ELR (cell line): ENCODE measurements around the gene SMYD3.
A peak's percentile ranks its signal among the peaks of the same experiment; 100 is the strongest.

Source experiments
- DNase-seq: peaks from one replicate; pipeline ENCODE4 v3.0.0-alpha.2; 2015; ENCODE audit warnings: low read depth

Gene SMYD3

DNA sequence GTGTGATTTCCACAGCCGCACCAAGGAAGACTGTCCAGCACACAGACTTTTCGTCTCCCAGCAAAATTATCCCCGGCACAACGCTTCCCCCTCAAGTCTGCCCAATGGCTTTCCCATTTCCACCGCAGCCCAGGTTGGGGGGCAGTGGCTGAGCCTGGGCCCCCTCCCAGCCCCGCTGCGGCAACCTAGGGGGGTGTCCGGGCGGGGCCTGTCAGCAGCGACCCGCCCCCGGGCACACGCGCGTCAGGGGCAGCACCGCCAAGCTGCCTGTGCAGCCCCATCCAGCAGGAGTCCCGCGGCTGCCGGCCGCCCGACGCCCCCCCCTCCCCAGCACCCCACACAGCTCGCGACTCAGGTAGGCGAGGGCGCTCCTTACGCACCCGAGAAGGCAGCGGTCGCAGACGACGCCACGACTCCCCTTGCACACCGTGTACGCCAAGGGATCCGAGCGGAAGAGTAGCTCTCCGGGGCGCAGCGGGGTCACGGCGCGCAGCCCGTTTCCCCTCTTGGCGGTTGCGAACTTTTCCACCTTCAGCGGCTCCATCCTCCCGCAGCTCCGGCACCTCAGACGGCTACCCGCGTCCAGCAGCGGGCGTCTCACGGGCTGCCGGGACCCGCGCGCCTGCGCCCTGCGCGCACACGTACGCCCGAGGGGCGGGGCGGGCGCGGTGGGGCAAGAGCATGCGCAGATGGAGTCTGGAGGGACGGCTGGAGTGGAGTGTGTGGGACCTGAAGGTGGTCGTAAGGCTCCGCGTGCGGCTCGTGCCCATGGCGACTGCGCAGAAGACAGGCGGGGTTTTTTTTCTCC, at the start of gene SMYD3:
SMYD3 (minus strand) TSS at position 606 of the 808 bp plus-strand sequence.
- peak; percentile 81 for DNase-seq

GRCh38 chr1:246554201-246554600, 47.1 kb upstream of the SMYD3 start:
- no peak for DNase-seq

DNA sequence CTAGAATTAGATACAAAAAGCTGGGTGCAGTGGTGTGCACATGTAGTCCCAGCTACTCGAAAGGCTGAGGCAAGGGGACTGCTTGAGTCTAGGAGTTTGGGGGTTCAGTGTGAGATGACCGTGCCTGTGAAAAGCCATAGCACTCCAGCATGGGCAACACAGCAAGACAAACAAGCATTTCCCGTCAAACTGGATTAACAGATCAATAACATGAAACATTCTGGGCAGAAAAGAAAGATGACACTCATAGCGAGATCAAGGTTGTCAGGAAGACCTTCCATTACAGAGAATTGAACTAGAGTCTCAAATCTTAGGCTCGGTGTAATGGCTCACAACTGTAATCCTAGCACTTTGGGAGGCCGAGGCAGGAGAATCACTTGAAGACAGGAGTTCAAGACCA, 45.0 kb upstream of the SMYD3 start:
- no peak for DNase-seq

GRCh38 chr1:246550402-246550801, 43.3 kb upstream of the SMYD3 start:
- no peak for DNase-seq

- no peak for DNase-seq
Measured at GRCh38 chr1:246549665-246550064, 42.6 kb upstream of the SMYD3 start.

GRCh38 chr1:246544001-246544400, 36.9 kb upstream of the SMYD3 start:
- DNase-seq = no peak

DNA sequence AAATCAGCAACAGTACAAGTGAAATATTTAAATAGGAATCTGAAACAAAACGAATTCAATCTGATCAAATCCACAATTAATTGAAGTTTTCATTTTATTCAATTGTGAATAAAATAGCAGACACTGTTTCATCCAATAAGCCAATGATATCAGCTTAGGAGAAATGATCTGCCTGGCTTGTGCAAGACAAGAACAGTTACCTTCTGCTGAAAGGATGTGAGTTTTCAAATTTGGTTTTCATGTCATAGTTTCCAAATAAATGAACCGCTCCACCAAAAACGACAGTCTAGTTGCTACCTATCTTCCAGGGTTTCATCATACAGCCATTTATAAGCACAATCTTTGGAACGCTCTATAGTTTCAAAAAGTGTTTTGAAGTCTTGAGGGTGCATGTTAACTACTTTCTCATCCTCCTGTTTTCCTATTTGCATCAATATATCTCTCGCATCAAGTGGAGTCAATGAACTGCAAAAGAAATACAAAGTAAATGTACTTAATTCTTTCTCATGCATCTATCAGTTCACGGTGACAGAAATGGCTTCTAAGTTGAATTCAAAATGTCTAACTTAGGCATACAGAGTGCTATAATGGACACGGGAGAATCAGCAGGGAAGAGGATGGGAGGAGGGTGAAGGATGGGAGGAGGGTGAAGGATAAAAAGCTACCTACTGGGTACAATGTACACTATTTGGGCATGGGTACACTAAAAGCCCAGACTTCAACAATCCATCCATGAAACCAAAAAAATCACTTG, 33.8 kb upstream of the SMYD3 start:
- no peak for DNase-seq

- no peak for DNase-seq
Measured at GRCh38 chr1:246537887-246538286, 30.8 kb upstream of the SMYD3 start.

- DNase-seq = no peak
Measured at GRCh38 chr1:246537441-246537840, 30.4 kb upstream of the SMYD3 start.

DNA sequence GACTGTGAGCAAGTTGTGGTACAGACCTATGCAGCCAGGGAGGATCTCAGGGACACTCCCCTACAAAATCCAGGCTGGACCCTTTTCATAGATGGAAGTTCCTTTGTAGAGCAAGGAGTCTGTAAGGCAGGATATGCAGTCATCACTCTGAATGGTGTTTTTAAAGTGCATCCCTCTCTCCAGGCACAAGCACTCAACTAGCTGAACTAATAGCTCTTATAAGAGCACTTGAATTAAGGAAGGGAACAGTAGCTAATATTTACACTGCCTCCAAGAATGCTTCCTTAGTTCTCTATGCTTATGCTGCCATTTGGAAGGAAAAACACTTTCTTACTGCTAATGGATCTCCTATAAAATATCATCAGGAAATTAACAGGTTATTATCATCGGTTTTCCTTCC, 27.0 kb upstream of the SMYD3 start:
- DNase-seq = no peak

- no peak for DNase-seq
Measured at GRCh38 chr1:246533371-246533905, 26.4 kb upstream of the SMYD3 start.

DNA sequence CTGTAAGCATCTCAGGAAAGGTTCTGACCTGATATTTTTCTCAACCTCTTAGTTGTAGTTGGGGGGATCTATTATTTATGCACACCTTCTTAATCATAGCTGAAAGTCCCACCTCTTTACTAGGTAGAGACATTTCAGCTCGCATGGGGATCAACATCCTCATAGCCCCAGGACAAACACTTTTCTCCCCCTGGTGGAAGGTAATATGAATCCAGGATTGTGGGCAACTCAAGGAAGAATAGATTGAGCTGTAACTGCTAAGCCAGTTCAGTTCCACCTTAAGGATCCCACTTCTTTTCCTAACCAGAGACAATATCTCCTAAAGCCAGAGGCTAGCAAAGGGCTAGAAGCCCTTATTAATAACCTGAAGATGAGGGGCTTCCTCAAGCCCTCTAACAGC, 25.4 kb upstream of the SMYD3 start:
- peak; percentile 43 for DNase-seq

- DNase-seq = no peak
Measured at GRCh38 chr1:246530482-246530881, 23.4 kb upstream of the SMYD3 start.

- DNase-seq = no peak
Measured at GRCh38 chr1:246528933-246529731, 22.1 kb upstream of the SMYD3 start.

DNA sequence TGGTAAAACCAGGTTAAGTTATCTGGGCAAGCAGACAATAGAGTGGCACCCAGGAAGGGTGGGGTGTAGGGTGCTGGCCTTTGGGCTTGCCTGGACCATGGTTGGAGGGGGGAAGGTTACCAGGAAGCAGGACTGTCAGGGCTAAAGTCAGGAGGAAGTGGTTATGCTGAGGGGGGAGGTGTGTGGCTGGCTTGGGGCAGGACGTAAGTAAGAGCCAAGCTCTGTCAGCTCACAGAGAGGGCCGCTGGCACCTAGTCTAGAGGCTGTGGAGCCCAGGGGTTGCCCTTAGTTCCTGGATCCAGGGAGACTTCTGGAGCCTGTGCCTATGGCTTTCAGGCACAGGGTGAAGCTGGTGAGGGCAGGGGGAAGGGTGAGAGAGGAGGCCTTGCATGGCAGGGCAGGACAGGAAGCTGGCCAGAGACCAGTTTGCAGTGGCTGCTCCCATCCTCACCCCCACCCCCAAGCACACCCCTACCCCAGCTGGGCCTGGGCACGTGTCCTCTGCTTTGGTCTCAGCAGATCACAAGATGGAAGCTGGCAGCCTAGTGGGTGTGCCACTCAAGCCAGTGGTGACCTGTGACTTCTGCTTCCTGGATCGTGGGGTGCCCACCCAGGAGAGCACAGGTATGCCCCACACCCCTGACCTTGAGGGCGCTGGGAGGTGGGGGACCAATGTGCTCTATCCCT, 20.5 kb upstream of the SMYD3 start:
- DNase-seq = no peak

DNA sequence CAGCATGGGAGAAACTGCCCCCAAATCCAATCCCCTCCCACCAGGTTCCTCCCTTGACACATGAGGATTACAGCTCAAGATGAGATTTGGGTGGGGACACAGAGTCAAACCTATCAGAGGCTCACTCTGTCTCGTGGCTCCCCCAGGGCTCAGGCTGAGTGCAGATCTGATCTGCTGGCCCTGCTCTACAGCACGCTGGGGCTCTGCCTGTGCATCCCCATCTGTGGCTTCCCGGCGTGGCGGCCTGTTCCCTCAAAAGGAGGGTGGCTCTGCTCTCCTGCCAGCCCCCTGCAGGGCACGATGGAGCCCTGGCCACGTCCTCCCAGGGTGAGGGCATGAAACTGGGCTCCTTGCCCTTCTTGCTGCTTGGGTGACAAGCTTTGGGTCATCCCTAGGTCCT, 19.8 kb upstream of the SMYD3 start:
- DNase-seq = no peak

GRCh38 chr1:246526380-246526779, 19.3 kb upstream of the SMYD3 start:
- DNase-seq = no peak

DNA sequence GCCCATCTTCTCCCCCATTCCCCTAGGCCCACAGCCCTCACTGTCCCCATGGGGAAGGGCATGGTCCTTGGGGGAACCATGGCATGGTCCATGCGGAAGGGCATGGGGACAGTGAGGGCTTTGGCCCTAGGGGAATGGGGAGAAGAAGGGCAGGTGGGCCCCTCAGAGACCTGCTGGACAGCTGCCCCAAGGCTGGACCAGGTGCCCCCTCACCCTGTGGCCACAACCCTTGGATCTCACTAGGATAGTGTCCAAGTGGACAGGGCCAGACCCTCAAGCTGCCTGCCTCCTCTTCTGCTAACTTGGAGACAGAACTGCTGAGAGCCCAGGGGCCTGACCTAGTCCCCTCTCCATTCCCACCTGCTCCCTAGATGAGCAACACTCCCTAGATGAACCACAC, 12.4 kb upstream of the SMYD3 start:
- no peak for DNase-seq

DNA sequence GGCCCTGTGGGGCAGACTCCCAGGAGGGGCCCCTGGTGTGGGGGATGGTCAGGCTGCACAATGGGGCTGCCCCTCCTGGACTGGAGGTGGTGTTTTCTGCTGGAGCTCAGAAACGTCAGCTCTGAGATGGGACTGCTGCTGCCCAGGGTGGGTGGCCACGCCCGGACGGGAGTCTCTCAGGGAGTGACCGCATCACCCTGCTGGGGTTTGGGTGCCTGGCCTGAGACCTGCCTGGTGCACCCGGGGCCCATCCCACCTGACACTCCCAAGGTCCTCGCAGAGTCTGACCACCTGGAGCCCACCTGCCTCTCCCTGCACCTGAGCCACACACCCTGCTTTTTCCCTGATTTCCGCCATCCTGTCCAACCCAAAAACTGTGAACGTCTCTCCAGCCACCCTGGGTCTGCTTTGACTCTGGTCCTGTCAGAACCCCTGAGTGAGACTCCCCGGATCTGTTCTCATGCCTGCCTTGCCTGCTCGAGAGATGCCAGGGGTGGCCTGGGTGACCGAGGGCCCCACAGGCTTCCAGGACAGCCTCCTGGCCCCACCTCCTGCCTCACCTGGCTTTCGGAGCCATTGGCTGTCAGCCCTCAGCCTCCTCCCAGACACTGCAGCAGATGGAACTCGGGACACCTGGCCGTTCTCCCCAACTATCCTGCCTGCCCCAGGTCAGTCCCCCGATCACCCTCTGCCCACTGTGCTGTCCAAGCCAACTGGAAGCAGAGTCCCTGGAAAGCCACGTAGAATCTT, 11.6 kb upstream of the SMYD3 start:
- DNase-seq = no peak

GRCh38 chr1:246517391-246517790, 10.3 kb upstream of the SMYD3 start:
- DNase-seq = no peak

GRCh38 chr1:246516126-246516525, 9.0 kb upstream of the SMYD3 start:
- no peak for DNase-seq
